ENCODE measurements around the gene DDX10. TPM values are rescaled to one million over a fixed set of nuclear protein-coding genes. Genes with fewer than 3 reads are reported as not detected.

DDX10 gene
- polyA plus RNA-seq, 1 of the 3 experiments (the other 2 are of a cell fraction) = 35.8 TPM

DNA sequence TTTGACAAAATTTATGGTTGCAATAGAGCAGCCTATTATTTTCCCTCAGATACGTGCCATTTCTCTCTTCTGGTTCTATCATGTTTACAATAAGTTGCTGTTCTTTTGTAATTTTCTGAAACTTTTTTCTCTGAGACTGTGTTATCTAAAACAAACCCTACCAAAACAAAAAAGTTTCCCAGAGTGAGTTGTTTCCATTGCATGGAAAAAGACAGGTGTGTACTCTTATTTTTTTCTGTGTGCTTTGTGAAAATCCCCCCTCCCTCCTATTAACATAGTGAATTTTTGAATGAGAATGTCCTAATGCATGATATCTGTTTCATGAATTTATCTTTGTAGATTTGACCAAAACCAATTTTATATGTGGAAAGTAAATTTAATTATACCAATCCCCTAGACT lies 137.6 kb downstream of the DDX10 start:
- DNase-seq = no peak
- peaks cover 9% of the 10 kb centered on the region; the same call in 1 of the 2 replicates for H3K79me2 ChIP-seq (ENCODE audit: insufficient read depth)
- no peak overlapping the region for H3K4me3 ChIP-seq (ENCODE audit: low read depth in 2 of 2, low read length in 1 of 2)
- H3K9me3 ChIP-seq = no peaks in the 10 kb centered on the region
- H3K27me3 ChIP-seq (ENCODE audit: insufficient read depth) = no peaks in the 10 kb centered on the region
- H3K9ac ChIP-seq = no peak overlapping the region
- CTCF ChIA-PET = no interaction called here
- H4K20me1 ChIP-seq (ENCODE audit: insufficient read depth) = no peaks in the 10 kb centered on the region
- no peaks in the 10 kb centered on the region for H3K36me3 ChIP-seq (replicated peaks in 1 of 2; ENCODE audit: control insufficient read depth in 1 of 2, insufficient read depth in 2 of 2, low read length in 1 of 2)
- H3K4me2 ChIP-seq = no peak overlapping the region
- peaks cover 0 to 8% of the 10 kb centered on the region in 2 experiments; a peak in 2 of 4 replicates for H3K4me1 ChIP-seq (ENCODE audit: control insufficient read depth in 1 of 2, insufficient read depth in 2 of 2, low read depth in 1 of 2, low read length in 1 of 2)
- no peaks in the 10 kb centered on the region for H3K9me2 ChIP-seq
- H3K27ac ChIP-seq (ENCODE audit: low read depth in 2 of 2, low read length in 1 of 2) = no peak overlapping the region
- H3F3A ChIP-seq (replicated peaks; ENCODE audit: insufficient read depth) = no peaks in the 10 kb centered on the region
- TF ChIP-seq TAF1 (IDR thresholded peaks at IDR 0.05; ENCODE audit: borderline replicate concordance, low read depth, low read length) (no peak), GABPA (IDR thresholded peaks at IDR 0.05; ENCODE audit: low read depth) (no peak), NRF1 (IDR thresholded peaks at IDR 0.05; ENCODE audit: low read depth, low read length) (no peak), IRF3 (IDR thresholded peaks at IDR 0.05; ENCODE audit: low read depth, low read length) (no peak), ELF1 (IDR thresholded peaks at IDR 0.05) (no peak), POLR2AphosphoS5 (IDR thresholded peaks at IDR 0.05; ENCODE audit: low read depth, low read length) (no peak), TCF12 (IDR thresholded peaks at IDR 0.05) (no peak), FOSL2 (IDR thresholded peaks at IDR 0.05; ENCODE audit: borderline replicate concordance, low read depth) (no peak), CTCF (IDR thresholded peaks at IDR 0.05) (no peak), TEAD4 (IDR thresholded peaks at IDR 0.05; ENCODE audit: borderline replicate concordance, insufficient read depth) (no peak), RXRA (IDR thresholded peaks at IDR 0.05; ENCODE audit: borderline replicate concordance, low read depth) (no peak), JUND (IDR thresholded peaks at IDR 0.05) (no peak)
- POLR2A ChIA-PET = interaction anchor here (0.6 kb wide), 1 partner anchor 20 kb away, joined by 3 read pairs; no protein-coding TSS in a partner anchor
- 97% methylated on average over 1 of the region's 1 CpG for WGBS (ENCODE audit: low lambda C conversion rate)
- no peak overlapping the region for H2AFZ ChIP-seq (ENCODE audit: low read depth)

GRCh38 chr11:108803776-108804175 lies 138.9 kb downstream of the DDX10 start:
- no peak overlapping the region for H3K4me3 ChIP-seq (ENCODE audit: low read depth in 2 of 2, low read length in 1 of 2)
- H3K4me2 ChIP-seq = no peak overlapping the region
- peak overlapping the region in 1 of 2 experiments; percentile 16; a peak in 1 of 4 replicates for H3K27ac ChIP-seq (ENCODE audit: low read depth in 2 of 2, low read length in 1 of 2)
- no peaks in the 10 kb centered on the region for H3K9me2 ChIP-seq
- WGBS (ENCODE audit: low lambda C conversion rate) = 88% methylated on average over 1 of the region's 1 CpG
- DNase-seq = no peak
- ChIA-PET CTCF (interaction anchor here (2.0 kb wide), 1 partner anchor 15 kb away, joined by 6 read pairs; no protein-coding TSS in a partner anchor), POLR2A (no interaction called here)
- no peaks in the 10 kb centered on the region for H4K20me1 ChIP-seq (ENCODE audit: insufficient read depth)
- no peak overlapping the region; the same call in 1 of the 2 replicates for H3K9ac ChIP-seq
- H3K79me2 ChIP-seq (ENCODE audit: insufficient read depth) = peaks cover 14% of the 10 kb centered on the region; the same call in 1 of the 2 replicates
- H3K9me3 ChIP-seq = no peaks in the 10 kb centered on the region
- no peaks in the 10 kb centered on the region for H3K27me3 ChIP-seq (ENCODE audit: insufficient read depth)
- H3K4me1 ChIP-seq (ENCODE audit: control insufficient read depth in 1 of 2, insufficient read depth in 2 of 2, low read depth in 1 of 2, low read length in 1 of 2) = peaks cover 0 to 8% of the 10 kb centered on the region in 2 experiments; a peak in 2 of 4 replicates
- TF ChIP-seq USF1 (IDR thresholded peaks at IDR 0.05; ENCODE audit: borderline replicate concordance, low read depth) = no peak
- no peak for TF ChIP-seq USF2 (IDR thresholded peaks at IDR 0.05; ENCODE audit: borderline replicate concordance, low read depth, low read length)
- TF ChIP-seq REST (IDR thresholded peaks at IDR 0.05; ENCODE audit: low read depth, low read length) = no peak
- TF ChIP-seq NFIC (IDR thresholded peaks at IDR 0.05; ENCODE audit: borderline replicate concordance) = no peak
- H3K36me3 ChIP-seq (replicated peaks in 1 of 2; ENCODE audit: control insufficient read depth in 1 of 2, insufficient read depth in 2 of 2, low read length in 1 of 2) = no peaks in the 10 kb centered on the region
- H3F3A ChIP-seq (replicated peaks; ENCODE audit: insufficient read depth) = no peaks in the 10 kb centered on the region
- no peak overlapping the region for H2AFZ ChIP-seq (ENCODE audit: low read depth)

Measured in SK-N-SH (cell line).